Endodermal cell (in vitro differentiated cells): ENCODE data around the gene RASAL2. TPM values are rescaled to one million over a fixed set of nuclear protein-coding genes. Genes with fewer than 3 reads are reported as not detected.

Source experiments
- DNase-seq: peaks from one replicate; pipeline ENCODE4 v3.0.0-alpha.2; 2017
- H3K27ac ChIP-seq: 2 replicates; pipeline ENCODE4 v1.5.1; 2013; ENCODE audit warnings: mild to moderate bottlenecking, low read depth, low read length, moderate library complexity
- H3K27me3 ChIP-seq: 2 replicates; pipeline ENCODE4 v1.6.1; 2013; ENCODE audit warnings: mild to moderate bottlenecking, low read length, moderate library complexity; ENCODE audit not compliant: insufficient read depth, control insufficient read depth, poor library complexity, severe bottlenecking
- H3K36me3 ChIP-seq: 2 replicates; pipeline ENCODE4 v1.7.0; 2013; ENCODE audit warnings: mild to moderate bottlenecking, low read length, moderate library complexity; ENCODE audit not compliant: control insufficient read depth, insufficient read depth
- H3K4me1 ChIP-seq: one replicate; pipeline ENCODE4 v1.7.0; 2013; ENCODE audit warnings: low read length; ENCODE audit not compliant: control insufficient read depth, insufficient read depth
- H3K4me3 ChIP-seq: 2 replicates; pipeline ENCODE4 v1.5.1; 2013; ENCODE audit warnings: mild to moderate bottlenecking, low read length, moderate library complexity
- H3K9ac ChIP-seq: 2 replicates; pipeline ENCODE4 v1.6.1; 2013; ENCODE audit warnings: mild to moderate bottlenecking, low read length, moderate library complexity; ENCODE audit not compliant: poor library complexity, severe bottlenecking; ENCODE audit errors: extremely low read depth
- H3K9me3 ChIP-seq: 2 replicates; pipeline ENCODE4 v1.6.1; 2013; ENCODE audit warnings: mild to moderate bottlenecking, low read length, moderate library complexity; ENCODE audit not compliant: control insufficient read depth
- H3K27ac Mint-ChIP-seq: 2 replicates; pipeline ENCODE4 v1.8.0; 2020; ENCODE audit warnings: mixed read lengths
- H3K27me3 Mint-ChIP-seq: 2 replicates; pipeline ENCODE4 v1.8.0; 2021; ENCODE audit warnings: mild to moderate bottlenecking, mixed read lengths; ENCODE audit not compliant: insufficient read depth
- H3K36me3 Mint-ChIP-seq: 2 replicates; pipeline ENCODE4 v1.8.0; 2020; ENCODE audit warnings: low read depth, mixed read lengths
- H3K4me1 Mint-ChIP-seq: 2 replicates; pipeline ENCODE4 v1.8.0; 2020; ENCODE audit warnings: mixed read lengths
- H3K4me3 Mint-ChIP-seq: 2 replicates; pipeline ENCODE4 v1.8.0; 2020; ENCODE audit warnings: mild to moderate bottlenecking, moderate library complexity, mixed read lengths
- H3K9me3 Mint-ChIP-seq: 2 replicates; pipeline ENCODE4 v1.8.0; 2020; ENCODE audit warnings: mild to moderate bottlenecking, mixed read lengths
- WGBS, 2 experiments: methylation state at CpG; one replicate each; pipeline versions ENCODE4 v1.1.5 to v1.1.7; 2013; ENCODE audit warnings: missing lambda C conversion rate in 2 of 2, mixed read lengths in 1 of 2; ENCODE audit not compliant: insufficient coverage in 1 of 2, insufficient read length in 1 of 2; 5-methylcytosine and 5-hydroxymethylcytosine counted together
- total RNA-seq, 2 donors: library from RNA; stranded (reverse); fragmentation: NEBNext Ultra II Directional in 1 of 2; extraction: Animal tissue kit (Norgen Biotek cat#: 25700) in 1 of 2; gene quantifications; 2 replicates in 1 of 2; 3 replicates in 1 of 2; pipeline ENCODE4 v1.2.1, GENCODE V29; 2021
- TF ChIP-seq, protein P1 (sequence below): fragments of 200-600 bp; sonication (generic); conservative IDR thresholded peaks from 2 replicates; pipeline ENCODE4 v1.5.0; 2021; ENCODE audit warnings: antibody characterized with exemption, mild to moderate bottlenecking

RASAL2 gene
- total RNA-seq, 2 donors from 2014 or later: 21.8 to 22.1 TPM

DNA sequence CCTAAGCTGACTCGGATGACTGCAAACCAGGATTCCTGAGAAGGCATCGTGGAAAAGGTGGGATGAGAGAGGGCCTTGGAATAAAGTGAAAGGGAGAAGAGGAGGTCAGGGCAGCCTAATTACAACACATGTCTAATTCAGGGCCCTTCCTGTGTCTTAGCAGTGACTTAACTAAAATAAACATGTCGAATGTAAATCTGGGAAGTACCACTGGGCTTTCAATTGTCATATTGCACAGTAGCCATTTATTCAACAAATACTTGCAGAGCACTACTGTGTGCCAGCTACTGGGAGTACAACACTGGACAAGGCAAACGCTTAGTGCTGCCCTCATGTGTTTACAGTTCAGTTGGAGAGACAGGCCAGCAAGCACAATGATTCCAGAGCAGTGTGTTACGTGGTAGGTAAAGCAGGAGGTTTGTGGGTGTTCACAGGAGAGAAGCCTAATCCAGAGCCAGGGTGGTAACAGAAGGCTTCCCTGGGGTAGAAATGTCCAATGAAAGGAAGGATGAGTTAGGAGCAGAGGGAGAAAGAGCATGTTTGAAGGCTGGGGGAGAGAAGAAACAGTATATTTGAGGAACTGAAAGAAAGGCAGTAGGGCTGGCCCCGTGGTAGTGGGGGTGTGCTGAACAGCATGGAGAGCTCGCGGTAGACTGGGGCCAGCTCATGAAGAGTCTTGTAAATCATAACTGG lies 38.0 kb upstream of the RASAL2 start:
- Mint-ChIP-seq H3K4me1 (peaks cover 43% of the 10 kb centered on the region), H3K27me3 (peaks cover 39% of the 10 kb centered on the region), H3K27ac (no peak overlapping the region), H3K9me3 (no peaks in the 10 kb centered on the region), H3K36me3 (no peaks in the 10 kb centered on the region), H3K4me3 (no peak overlapping the region)
- Histone ChIP-seq H3K4me3 (no peak overlapping the region), H3K9ac (no peak overlapping the region), H3K4me1 (peaks cover 10% of the 10 kb centered on the region), H3K27ac (no peak overlapping the region), H3K9me3 (no peaks in the 10 kb centered on the region), H3K27me3 (peaks cover 47% of the 10 kb centered on the region), H3K36me3 (no peaks in the 10 kb centered on the region)
- DNase-seq: peak; percentile 60
- 92 to 93% methylated on average over 5 to 8 of the region's 8 CpGs for WGBS, 2 experiments
- TF ChIP-seq, protein P1, sequence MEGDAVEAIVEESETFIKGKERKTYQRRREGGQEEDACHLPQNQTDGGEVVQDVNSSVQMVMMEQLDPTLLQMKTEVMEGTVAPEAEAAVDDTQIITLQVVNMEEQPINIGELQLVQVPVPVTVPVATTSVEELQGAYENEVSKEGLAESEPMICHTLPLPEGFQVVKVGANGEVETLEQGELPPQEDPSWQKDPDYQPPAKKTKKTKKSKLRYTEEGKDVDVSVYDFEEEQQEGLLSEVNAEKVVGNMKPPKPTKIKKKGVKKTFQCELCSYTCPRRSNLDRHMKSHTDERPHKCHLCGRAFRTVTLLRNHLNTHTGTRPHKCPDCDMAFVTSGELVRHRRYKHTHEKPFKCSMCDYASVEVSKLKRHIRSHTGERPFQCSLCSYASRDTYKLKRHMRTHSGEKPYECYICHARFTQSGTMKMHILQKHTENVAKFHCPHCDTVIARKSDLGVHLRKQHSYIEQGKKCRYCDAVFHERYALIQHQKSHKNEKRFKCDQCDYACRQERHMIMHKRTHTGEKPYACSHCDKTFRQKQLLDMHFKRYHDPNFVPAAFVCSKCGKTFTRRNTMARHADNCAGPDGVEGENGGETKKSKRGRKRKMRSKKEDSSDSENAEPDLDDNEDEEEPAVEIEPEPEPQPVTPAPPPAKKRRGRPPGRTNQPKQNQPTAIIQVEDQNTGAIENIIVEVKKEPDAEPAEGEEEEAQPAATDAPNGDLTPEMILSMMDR: peak; percentile 30

DNA sequence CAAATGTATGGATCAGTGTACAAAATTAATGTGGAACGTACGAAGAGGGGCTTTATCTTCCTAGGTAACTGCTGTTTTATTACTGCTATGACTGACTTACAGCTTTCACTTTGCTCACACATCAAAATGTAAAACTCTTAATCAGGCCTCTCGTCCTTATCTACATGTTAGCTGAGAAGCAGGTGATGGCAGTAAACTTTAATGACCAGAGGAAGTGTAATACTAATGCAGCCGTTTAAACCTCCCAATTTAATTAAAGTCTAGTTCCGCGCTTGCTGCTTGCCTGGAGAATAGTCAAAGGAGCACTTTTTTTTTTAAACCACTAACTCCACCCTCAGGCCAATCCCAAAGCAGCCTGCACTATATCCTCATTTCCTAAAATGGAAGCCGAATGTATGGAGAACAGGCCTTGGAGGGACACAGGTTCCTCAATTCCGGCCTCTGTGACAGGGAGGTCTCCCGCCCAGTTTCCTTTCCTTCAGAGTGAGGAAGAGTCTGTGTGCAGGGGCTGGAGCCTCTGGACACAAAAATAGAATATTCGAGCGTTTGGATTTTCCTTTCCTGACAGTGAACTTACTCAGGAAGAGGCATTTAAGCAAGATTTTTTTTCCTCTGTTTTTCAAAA lies 36.7 kb upstream of the RASAL2 start:
- Histone ChIP-seq H3K36me3 (no peaks in the 10 kb centered on the region), H3K9ac (no peak overlapping the region), H3K27ac (no peak overlapping the region), H3K9me3 (no peaks in the 10 kb centered on the region), H3K27me3 (peaks cover 42% of the 10 kb centered on the region), H3K4me1 (peaks cover 10% of the 10 kb centered on the region), H3K4me3 (no peak overlapping the region)
- Mint-ChIP-seq H3K4me3 (no peak overlapping the region), H3K9me3 (no peaks in the 10 kb centered on the region), H3K27ac (no peak overlapping the region), H3K36me3 (no peaks in the 10 kb centered on the region), H3K4me1 (peaks cover 37% of the 10 kb centered on the region), H3K27me3 (peaks cover 36% of the 10 kb centered on the region)
- no peak for DNase-seq
- TF ChIP-seq, protein P1: no peak
- 88 to 89% methylated on average over 8 to 11 of the region's 11 CpGs for whole genome bisulfite sequencing, 2 experiments

DNA sequence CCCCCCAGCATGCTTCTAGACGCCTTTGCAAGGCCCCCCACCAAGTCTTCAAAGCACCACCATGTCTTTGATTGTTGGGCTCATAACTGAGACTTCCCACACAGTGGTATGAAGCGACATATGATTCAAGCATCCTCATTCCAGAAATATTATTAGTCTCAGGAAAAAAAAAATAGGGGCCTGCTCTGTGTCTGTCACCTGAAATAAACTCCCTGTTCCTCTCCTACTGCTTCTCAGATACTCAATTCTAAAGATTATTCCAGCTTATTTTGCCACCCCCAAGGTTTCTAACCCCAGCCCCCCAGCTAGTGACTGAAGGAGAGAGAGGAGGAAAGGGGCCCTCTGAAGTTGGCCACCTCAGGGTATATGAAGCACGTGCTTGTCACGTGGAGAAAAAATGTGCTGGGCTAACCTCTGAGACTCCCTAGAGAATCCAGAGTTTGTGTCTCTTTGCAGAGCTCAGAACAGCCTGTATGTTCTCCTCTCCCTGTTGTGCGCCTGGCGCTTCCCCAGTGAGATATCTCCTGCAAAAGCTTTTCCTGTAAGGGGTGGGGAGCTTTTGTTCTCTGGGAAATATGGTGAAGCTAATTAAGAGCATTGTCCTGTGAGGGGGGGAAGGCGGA lies 35.9 kb upstream of the RASAL2 start:
- Histone ChIP-seq H3K9me3 (no peaks in the 10 kb centered on the region), H3K9ac (no peak overlapping the region), H3K4me1 (peaks cover 5% of the 10 kb centered on the region), H3K36me3 (no peaks in the 10 kb centered on the region), H3K27me3 (peaks cover 34% of the 10 kb centered on the region), H3K27ac (no peak overlapping the region), H3K4me3 (no peak overlapping the region)
- H3K27ac Mint-ChIP-seq: peak overlapping the region; percentile 58
- H3K36me3 Mint-ChIP-seq: no peaks in the 10 kb centered on the region
- TF ChIP-seq, protein P1: no peak
- DNase-seq: peak; percentile 58
- H3K9me3 Mint-ChIP-seq: no peaks in the 10 kb centered on the region
- no peak overlapping the region for H3K4me3 Mint-ChIP-seq
- WGBS, 2 experiments: 59 to 80% methylated on average over 2 to 7 of the region's 7 CpGs
- peaks cover 28% of the 10 kb centered on the region for H3K27me3 Mint-ChIP-seq
- peaks cover 30% of the 10 kb centered on the region for H3K4me1 Mint-ChIP-seq
